Ascending aorta (tissue), 2 donors: ENCODE measurements around the gene TACC2. TPM values are rescaled to one million over a fixed set of nuclear protein-coding genes. Genes with fewer than 3 reads are reported as not detected.

Source experiments
- DNase-seq, 2 donors: peaks; one replicate each; pipeline ENCODE4 v3.0.0-alpha.2; 2019; ENCODE audit warnings: low spot score in 2 of 2
- H3K27ac ChIP-seq, 2 donors: fragments of 200-600 bp; sonication (generic); one replicate each; pipeline ENCODE4 v1.5.1; 2016 to 2017; ENCODE audit warnings: mild to moderate bottlenecking in 1 of 2
- H3K27me3 ChIP-seq: fragments of 200-600 bp; sonication (generic); one replicate; pipeline ENCODE4 v1.5.1; 2017
- H3K36me3 ChIP-seq, 2 donors: fragments of 200-600 bp; sonication (generic); one replicate each; pipeline ENCODE4 v1.5.1; 2016
- H3K4me1 ChIP-seq, 2 donors: fragments of 200-600 bp; sonication (generic); one replicate each; pipeline ENCODE4 v1.5.1; 2016 to 2017; ENCODE audit warnings: mild to moderate bottlenecking in 1 of 2
- H3K4me3 ChIP-seq, 2 donors: fragments of 200-600 bp; sonication (generic); one replicate each; pipeline ENCODE4 v1.5.1; 2016 to 2017; ENCODE audit warnings: mild to moderate bottlenecking in 1 of 2
- H3K9me3 ChIP-seq, 2 donors: fragments of 200-600 bp; sonication (generic); one replicate each; pipeline ENCODE4 v1.5.1; 2016
- CTCF ChIP-seq, 3 experiments: fragments of 200-600 bp in 2 of 3; fragments of 450-650 bp in 1 of 3; sonication (generic) in 2 of 3; IDR thresholded peaks; one replicate each; pipeline ENCODE4 v1.5.1; 2016 to 2019; ENCODE audit warnings: antibody characterized with exemption in 3 of 3, mild to moderate bottlenecking in 1 of 3, moderate library complexity in 1 of 3
- intact Hi-C: fragments of 100-400 bp; cut with DNase I; formaldehyde crosslinking; loops from one replicate; pipeline ENCODE4 v1.15.1; 2023
- total RNA-seq: library from RNA; depleted of rRNA; stranded (reverse); fragments of >200 nt; gene quantifications from one replicate; pipeline ENCODE4 v1.1.0, GENCODE V29; 2016

TACC2 gene
- total RNA-seq, 1 donor from 2014 or later, result 69.1 TPM

- TF ChIP-seq CTCF (IDR thresholded peaks at IDR 0.05), result no peak
- no peak for DNase-seq
- Histone ChIP-seq H3K4me1 (peaks cover 0 to 6% of the 10 kb centered on the region in 2 donors), H3K4me3 (no peak overlapping the region), H3K36me3 (no peaks in the 10 kb centered on the region), H3K27ac (no peak overlapping the region), H3K9me3 (no peaks in the 10 kb centered on the region), H3K27me3 (no peaks in the 10 kb centered on the region)
- intact Hi-C loops, result no loop called here
These were observed 200.2 kb downstream of the TACC2 start for GRCh38 chr10:122189185-122189584.

GRCh38 chr10:122190176-122190943 lies 201.4 kb downstream of the TACC2 start:
- Histone ChIP-seq H3K4me1 (peaks cover 0 to 6% of the 10 kb centered on the region in 2 donors), H3K36me3 (peaks cover 4 to 7% of the 10 kb centered on the region in 2 donors), H3K9me3 (no peaks in the 10 kb centered on the region), H3K27ac (no peak overlapping the region), H3K4me3 (no peak overlapping the region), H3K27me3 (no peaks in the 10 kb centered on the region)
- intact Hi-C loops, result no loop called here
- DNase-seq, result no peak
- TF ChIP-seq CTCF (IDR thresholded peaks at IDR 0.05), result no peak

GRCh38 chr10:122191936-122192541 lies 203.1 kb downstream of the TACC2 start:
- Histone ChIP-seq H3K27ac (no peak overlapping the region), H3K9me3 (no peaks in the 10 kb centered on the region), H3K4me3 (no peak overlapping the region), H3K4me1 (no peaks in the 10 kb centered on the region), H3K36me3 (peaks cover 16 to 17% of the 10 kb centered on the region in 2 donors), H3K27me3 (no peaks in the 10 kb centered on the region)
- intact Hi-C loops, result no loop called here
- no peak for TF ChIP-seq CTCF (IDR thresholded peaks at IDR 0.05)
- DNase-seq, result no peak

DNA sequence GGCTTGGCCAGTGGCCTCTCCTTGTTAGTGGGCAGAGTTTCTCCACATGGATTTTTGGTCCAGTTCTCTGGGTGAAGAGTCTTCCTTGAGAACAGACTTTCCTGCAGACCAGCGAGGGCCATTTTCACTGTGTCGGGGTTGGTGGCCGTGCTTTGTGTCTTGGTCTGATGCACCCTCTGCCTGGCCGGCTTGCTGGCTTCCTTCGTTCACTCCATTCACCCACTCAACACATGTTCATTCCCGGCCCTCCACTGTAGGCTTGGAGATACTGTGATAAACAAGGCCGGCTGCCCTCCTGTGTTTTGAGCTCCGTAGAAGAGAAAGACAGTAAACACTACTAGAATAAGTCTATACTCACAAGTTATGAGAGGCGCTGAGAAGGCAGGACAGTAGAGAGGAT lies 205.3 kb downstream of the TACC2 start:
- DNase-seq, result no peak
- Histone ChIP-seq H3K4me1 (no peaks in the 10 kb centered on the region), H3K27ac (no peak overlapping the region), H3K36me3 (peaks cover 16 to 30% of the 10 kb centered on the region in 2 donors), H3K27me3 (no peaks in the 10 kb centered on the region), H3K9me3 (no peaks in the 10 kb centered on the region), H3K4me3 (no peak overlapping the region)
- intact Hi-C loops, result no loop called here
- TF ChIP-seq CTCF (IDR thresholded peaks at IDR 0.05), result no peak

DNA sequence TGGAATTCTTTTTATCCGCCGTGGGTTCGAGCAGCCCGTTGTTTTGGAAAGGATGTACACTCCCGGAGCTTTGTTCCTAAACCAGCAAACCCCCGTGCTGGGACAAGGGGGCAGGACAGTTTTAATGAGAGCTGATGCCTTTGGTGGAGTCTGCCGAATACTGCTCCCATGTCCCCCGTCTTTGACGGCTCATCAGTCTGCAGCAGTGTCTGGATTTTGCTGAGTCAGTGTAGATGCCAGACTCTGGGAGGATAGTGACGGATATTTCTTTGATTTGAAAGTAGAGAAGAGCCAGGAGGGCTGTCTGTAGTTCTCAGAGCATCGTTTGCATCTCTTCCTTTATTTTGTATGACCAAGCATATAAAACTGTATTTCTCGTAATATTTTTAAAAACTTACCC lies 207.3 kb downstream of the TACC2 start:
- no peak for TF ChIP-seq CTCF (IDR thresholded peaks at IDR 0.05)
- no peak overlapping the region for H3K4me3 ChIP-seq
- DNase-seq, result no peak
- no peaks in the 10 kb centered on the region for H3K9me3 ChIP-seq
- no peaks in the 10 kb centered on the region for H3K27me3 ChIP-seq
- H3K36me3 ChIP-seq, result peaks cover 21 to 42% of the 10 kb centered on the region in 2 donors
- no peak overlapping the region for H3K27ac ChIP-seq
- H3K4me1 ChIP-seq, result no peaks in the 10 kb centered on the region
- intact Hi-C loops, result no loop called here
